HCEC 1CT (cell line): Measurements from ENCODE around the gene ZNF552.
A peak's percentile ranks its signal among the peaks of the same experiment; 100 is the strongest.
"Not testable (repeated sequence)": the region's sequence is repeated elsewhere in the genome, so short reads cannot be mapped to it uniquely, and the experiment has no call there.

Source experiments
- DNase-seq: peaks from one replicate; pipeline ENCODE4 v3.0.0-alpha.2; 2017

The ZNF552 gene

DNA sequence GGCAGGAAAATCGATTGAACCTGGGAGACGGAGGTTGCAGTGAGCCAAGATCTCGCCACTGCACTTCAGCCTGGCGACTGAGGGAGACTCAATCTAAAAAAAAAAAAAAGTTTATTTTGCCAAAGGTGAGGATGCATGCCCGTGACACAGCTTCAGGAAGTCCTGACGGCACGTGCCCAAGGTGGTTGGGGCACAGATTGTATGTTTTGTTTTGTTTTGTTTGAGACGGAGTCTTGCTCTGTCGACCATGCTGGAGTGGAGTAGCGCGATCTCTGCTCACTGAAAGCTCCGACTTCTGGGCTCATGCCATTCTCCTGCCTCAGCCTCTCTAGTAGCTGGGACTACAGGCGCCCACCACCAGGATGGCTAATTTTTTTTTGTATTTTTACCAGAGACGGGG is 3.3 kb upstream of the ZNF552 start:
- no peak for DNase-seq

GRCh38 chr19:57816652-57817051 is 1.9 kb upstream of the ZNF552 start:
- DNase-seq, result no peak

- DNase-seq, result no peak
These were observed 748 bp upstream of the ZNF552 start for GRCh38 chr19:57815247-57816075.

GRCh38 chr19:57813919-57814504 is 701 bp downstream of the ZNF552 start:
- no peak for DNase-seq

DNA sequence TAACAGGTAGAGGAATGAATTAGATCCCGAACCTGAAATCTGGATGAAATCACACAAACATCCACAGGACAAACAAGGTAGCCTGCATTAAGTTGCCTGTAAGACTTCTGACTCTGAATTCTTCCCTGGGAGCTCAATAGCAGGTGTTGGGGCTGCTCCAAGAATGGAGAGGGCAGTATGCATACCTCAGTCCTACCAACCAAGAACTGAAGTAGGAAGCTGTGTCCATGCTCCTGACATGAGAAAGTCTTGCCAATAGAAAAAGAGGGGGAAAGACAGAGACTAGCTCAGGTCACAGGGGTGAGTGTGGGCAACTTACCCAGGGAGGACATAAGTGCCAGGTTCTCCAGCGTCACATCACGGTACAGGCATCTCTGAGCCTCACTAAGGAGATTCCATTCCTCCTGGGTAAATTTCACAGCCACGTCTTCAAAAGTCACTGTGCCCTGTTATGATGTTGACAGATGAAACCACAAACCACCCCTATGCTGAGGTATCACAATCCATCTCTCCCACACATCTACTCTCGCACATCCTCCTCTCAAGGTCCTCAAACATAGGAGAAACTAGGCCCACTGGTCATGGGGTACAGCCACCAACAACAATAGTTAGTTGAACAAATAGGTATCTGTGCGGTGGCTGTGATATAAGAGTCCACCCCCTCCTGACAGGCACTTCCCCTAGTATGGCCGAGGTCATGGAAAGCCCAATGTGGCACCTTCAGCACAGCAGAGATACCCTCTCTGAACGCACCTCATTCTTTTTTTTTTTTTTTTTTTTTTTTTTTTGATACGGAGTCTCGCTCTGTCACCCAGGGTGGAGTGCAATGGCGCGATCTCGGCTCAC is 1.5 kb downstream of the ZNF552 start:
- not testable (repeated sequence) for DNase-seq

DNA sequence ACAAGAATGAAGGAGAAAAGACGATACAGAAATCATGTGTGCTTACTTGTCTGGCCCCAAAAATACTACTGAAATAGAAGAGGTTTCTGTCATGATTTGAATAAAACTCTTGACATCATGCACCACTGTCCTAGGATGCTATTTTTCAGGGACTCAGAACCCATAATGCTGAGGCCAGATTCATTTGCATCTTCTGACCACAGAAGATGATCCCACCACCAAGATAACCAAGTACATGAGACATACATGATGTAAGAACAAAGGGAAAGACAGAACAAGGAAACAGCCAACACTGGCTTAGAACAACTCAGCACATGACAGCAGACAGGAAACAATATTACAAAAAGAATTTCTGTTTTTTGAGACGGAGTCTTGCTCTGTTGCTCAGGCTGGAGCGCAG is 2.5 kb downstream of the ZNF552 start:
- DNase-seq, result no peak

DNA sequence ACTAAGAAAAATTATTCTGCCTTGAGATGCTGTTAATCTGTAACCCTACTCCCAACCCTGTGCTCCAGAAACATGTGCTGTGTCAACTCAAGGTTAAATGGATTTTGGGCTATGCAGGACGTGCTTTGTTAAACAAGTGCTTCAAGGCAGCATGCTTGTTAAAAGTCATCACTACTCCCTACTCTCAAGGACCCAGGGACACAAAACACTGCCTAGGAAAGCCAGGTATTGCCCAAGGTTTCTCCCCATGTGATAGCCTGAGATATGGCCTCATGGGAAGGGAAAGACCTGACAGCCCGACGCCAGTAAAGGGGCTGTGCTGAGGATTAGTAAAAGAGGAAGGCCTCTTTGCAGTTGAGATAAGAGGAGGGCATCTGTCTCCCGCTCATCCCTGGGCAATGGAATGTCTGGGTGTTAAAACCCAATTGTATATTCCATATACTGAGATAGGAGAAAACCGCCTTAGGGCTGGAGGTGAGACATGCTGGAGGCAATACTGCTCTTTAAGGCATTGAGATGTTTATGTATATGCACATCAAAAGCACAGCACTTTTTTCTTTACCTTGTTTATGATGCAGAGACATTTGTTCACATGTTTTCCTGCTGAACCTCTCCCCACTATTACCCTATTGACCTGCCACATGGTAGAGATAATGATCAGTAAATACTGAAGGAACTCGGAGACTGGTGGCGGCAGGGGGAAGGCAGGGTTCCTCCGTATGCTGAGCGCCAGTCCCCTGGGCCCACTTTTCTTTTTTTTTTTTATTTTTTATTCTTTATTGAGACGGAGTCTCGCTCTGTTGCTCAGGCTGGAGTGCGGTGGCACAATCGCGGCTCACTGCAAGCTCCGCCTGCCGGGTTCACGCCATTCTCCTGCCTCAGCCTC is 4.1 kb downstream of the ZNF552 start:
- not testable (repeated sequence) for DNase-seq

GRCh38 chr19:57807541-57807940 is 7.2 kb downstream of the ZNF552 start:
- DNase-seq, result no peak

DNA sequence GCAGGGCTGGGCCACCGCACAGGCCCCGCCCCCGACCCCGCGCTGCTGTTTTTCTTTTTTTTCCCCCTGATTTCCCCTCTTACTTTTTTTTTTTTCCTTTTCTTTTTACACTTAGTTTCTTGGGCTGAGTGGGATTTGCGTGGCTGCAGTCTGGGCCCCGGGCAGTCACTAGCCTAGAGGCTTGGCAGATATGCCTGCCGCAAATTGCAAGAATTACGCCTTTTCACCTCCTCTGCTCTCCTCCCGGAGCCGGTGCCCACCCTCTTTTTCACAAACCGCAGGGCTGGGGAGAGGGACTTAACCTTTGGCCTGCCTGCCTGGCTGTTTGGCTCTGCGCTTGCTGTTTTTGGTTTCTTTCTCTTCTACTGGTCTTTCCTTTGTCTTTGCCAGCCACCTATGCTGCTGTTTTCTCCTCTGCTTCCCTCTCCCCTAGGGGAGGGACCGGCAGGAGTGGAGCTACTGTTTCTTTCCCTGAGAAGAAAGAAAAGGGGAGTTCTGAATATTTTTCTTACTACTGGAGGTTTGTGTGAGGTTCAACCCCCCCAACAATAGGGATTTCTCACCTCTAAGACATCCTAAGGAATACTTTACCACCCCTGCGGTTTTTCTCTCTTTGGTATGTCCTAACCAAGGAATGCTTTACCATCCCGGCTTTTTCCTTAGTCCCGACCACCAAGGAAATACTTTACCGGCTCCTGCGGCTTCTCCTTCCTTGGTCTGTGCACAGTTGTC is 11.0 kb downstream of the ZNF552 start:
- peak; percentile 76 for DNase-seq

- DNase-seq, result peak; percentile 19
These were observed 11.5 kb downstream of the ZNF552 start for GRCh38 chr19:57803265-57803593.

DNA sequence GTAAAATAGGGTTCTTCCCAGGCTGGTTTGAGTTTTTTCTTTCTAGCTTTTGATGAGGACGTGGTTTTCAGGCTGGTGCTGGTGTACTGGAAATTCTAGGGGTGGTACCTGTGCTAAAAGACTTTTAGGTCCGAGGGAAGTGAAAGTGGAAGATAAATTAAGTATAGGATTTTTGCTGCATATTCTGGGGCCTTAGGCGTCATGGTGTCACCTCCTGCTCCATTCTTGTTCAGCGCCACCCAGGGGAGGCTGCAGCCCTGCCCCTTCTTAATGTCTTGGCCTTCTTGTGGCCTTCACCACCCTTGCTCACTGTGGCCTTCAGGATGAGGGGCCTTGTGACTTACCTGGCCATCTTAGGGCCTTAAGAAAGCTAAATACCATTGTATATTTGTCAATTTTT is 12.4 kb downstream of the ZNF552 start:
- DNase-seq, result no peak

- no peak for DNase-seq
These were observed 14.0 kb downstream of the ZNF552 start for GRCh38 chr19:57800696-57801095.

DNA sequence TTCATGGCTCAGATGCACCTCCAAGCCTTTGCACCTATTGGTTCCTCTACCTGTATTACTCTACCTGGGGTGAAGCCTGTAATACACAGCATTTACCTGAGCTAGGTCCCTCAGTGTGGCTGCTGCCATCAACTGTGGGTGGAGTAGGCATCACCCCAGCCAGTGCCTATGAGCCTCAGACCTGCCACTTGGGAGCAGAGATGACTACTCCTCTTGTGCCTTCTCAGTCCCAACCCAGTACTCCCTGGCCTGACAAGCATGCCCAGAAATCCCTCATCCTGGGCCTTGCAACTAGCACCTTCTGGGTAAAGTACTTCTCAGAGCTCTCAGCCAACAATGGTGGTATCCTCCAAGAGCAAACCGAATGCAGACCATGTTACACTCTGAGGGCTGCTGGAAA is 18.1 kb downstream of the ZNF552 start:
- DNase-seq, result not testable (repeated sequence)

- no peak for DNase-seq
These were observed 25.4 kb downstream of the ZNF552 start for GRCh38 chr19:57789288-57789687.

- DNase-seq, result no peak
These were observed 26.5 kb downstream of the ZNF552 start for GRCh38 chr19:57788114-57788692.

GRCh38 chr19:57786906-57787305 is 27.8 kb downstream of the ZNF552 start:
- DNase-seq, result no peak

DNA sequence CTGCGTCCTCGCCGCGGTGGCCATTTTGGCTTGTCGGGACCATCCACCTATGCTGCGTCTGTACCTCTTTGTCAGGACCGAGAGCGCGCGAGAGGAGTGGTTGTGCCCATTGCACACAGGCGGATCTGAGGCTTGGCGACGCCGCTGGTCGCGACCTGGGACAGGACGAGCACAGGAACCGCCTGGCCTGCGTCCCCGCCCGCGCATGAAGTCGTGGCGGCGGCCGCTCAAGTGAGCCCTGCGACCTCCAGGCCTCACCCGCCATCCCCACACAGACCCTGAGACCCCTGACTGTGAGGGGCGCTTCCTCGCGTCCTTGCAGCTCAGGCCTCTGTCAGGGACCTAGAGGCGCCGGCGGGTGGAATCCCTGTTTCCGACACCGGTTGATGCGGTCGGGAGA is 28.4 kb downstream of the ZNF552 start:
- DNase-seq, result no peak

GRCh38 chr19:57779220-57779845 is 35.4 kb downstream of the ZNF552 start:
- DNase-seq, result no peak

DNA sequence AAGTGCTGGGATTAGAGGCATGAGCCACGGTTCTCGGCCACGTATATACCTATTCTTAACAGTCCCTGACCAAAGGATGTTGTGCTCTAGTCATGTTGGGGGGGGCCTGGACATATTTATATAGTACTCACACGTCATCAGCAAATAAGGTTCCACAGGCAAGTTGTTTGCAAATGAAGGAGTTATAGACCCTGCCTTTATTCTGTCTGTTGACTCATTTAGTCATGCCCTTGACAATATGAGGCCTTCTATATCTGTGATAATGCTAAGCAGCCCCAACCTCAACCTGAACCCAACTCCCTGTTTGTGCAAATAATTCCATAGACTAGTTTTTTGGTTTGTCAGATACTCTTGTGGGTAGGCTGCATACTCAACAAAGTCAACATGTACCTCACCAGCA is 36.4 kb downstream of the ZNF552 start:
- no peak for DNase-seq

DNA sequence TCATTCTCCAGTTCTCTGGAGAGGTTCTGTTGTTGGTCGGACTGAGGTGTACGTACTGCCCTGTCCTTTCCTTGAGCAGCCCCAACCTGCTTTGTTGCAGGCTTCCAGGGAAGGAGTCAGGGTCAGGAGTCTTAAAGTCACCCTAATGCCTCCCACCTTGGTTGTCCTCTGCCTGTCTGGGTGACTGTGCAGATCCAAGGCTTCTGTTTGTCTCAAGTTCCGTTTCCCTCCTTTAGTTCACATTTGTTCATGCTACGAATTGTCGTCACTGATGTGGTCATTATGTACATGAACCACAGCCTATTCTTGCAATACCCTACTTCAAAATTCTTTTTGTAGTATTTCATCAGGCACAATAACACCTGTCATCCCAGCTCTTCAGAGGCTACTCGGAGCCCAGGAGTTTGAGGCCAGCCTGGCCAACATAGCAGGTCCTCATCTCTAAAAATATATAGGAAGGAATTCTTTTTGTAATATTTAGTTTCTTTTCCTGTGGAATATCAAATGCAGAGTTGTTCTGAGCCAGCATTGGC is 37.9 kb downstream of the ZNF552 start:
- no peak for DNase-seq

DNA sequence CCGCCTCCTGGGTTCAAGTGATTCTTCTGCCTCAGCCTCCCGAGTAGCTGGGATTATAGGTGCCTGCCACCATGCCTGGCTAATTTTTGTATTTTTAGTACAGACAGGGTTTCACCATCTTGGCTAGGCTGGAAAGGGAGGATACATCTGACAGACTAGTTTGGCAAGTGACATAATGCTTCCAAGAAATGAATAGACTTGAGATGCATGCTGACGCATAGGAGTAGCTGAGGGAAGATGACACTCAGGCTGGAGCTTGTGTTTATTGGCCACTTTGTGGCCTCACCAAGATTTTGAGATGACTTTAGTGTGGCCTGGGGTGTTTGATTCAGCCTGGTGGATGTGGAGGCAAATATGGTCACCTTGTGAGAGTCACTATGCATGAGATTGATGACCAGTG is 41.2 kb downstream of the ZNF552 start:
- DNase-seq, result no peak
